Left forelimb (tissue), 1 donor: ENCODE results near the gene TFEC.
"Not testable (repeated sequence)": the region's sequence is repeated elsewhere in the genome, so short reads cannot be mapped to it uniquely, and the experiment has no call there.

Experiments used
- DNase-seq: peaks from one replicate; pipeline ENCODE4 v3.0.0-alpha.2; 2018; ENCODE audit warnings: low spot score

Gene TFEC

DNA sequence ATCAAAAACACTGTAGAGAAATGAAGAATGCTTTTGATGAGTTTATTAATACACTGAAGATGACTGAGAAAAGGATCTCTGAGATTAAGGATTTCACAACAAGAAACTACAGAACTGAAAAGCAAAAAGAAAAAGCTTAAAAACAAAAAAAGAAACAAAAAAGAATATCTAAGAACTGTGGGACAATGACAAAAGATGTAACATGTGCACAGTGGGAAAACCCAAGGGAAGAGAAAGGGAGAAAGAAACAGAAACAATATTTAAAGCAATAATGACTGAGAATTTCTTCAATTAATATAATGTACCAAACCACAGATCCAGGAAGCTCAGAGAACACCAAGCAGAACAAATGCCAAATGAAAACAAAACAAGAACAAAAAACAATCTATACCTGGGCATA lies 42.2 kb downstream of the TFEC start:
- no peak for DNase-seq

DNA sequence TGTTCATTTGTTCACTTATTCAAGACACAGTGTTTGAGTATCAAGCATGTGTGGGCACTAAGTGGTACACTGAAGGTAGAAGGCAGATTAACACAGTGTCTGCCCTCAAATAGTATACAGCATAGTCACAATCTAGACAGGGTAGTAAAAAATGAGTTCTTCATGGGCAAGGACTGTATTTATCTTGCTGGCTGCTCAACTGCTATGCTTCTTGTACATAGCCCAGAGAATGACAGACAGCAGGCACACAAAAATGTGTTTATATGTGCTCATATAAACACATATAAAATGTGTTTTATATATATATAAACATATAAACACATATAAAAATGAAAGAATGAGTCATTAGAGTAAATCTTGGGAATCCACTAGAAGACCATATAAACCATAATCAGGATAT lies 43.1 kb downstream of the TFEC start:
- DNase-seq = no peak

DNA sequence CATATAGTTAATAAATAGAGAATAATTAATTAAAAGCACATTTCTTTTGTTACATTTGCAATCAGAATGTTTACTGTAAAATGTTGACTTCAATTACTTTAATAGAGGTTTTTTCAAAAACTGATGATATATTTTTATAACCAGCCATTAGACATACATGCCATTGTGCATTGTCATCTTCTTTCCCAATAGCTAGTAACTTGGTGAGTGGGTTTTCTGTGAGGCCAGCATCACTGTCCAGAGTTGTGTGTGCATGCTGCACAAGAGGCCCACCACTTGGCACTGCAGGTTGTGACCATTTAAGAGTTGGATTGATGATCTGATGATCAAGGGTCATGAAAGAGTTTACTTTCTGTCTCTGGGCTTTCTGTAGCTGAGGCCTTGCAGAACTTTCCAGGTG lies 46.5 kb downstream of the TFEC start:
- DNase-seq = no peak

DNA sequence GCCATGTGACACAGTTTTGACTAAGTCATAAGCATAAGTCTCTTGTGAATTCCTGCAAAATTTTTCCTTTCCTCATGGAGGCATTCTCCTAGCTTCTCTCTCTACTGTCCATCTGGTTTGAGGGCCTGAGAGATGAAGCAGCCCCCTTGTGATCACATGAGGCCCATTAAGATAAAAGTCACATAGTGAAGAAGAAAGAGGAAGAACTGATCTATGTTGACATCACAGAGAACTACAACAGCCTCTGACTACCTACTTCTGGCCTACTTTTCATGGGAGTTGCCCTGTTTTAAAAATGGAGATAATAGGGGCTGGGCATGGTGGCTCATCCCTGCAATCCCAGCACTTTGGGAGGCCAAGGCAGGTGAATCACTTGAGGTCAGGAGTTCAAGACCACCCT lies 50.4 kb downstream of the TFEC start:
- no peak for DNase-seq

DNA sequence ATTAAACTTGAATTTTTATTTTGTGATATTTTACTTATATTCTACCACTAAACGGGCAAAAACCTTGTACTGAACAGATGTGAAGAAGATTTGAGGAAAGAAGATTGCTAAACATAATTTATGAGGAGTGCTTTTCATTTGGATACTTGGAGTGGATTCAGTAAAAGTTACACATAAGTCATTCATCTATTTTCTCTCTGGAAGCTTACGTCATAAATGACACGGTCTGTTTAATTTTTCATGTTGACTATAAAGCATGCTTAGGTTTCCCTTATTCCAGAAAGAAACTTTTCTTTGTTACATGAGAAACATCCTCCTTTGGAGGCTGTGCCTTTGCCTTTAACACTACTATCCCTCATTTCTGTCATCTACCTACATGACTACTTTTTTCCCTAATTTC lies 53.9 kb downstream of the TFEC start:
- DNase-seq = no peak

DNA sequence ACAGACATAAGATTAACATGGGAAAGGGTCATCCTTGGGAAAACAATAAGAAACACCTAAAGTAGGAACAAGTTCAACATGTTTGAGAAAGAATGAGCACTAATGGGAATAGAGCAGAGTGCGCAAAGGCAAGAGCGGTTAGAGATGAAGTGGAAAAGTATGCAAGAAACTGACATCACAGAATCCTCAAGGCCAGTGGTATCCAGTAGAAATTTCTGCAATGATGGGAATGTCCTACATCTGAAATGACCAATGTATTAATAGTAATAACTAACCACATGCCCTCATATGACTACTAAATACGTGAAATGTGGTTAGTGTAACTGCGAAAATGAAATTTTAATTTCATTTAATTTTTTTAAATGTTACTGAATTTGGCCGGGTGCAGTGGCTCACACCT lies 54.8 kb downstream of the TFEC start:
- no peak for DNase-seq

DNA sequence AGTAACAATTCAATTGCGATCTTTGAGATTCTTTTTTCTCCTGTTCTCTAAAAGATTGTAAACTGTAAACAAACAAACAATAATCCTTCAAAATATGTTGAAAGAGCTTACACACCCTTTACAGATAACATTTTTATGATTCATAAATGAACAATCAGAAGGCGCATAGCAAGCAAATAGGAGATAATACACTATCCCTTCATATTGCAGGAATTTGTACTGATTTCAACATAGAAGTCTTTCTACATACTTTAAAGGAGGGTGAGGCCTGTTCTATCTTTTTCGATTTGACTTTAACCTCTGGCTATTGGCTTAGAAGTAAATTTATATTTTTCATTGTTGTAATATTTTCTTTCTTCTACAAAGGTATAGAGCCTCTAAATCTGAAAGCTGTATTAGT lies 57.2 kb downstream of the TFEC start:
- no peak for DNase-seq

DNA sequence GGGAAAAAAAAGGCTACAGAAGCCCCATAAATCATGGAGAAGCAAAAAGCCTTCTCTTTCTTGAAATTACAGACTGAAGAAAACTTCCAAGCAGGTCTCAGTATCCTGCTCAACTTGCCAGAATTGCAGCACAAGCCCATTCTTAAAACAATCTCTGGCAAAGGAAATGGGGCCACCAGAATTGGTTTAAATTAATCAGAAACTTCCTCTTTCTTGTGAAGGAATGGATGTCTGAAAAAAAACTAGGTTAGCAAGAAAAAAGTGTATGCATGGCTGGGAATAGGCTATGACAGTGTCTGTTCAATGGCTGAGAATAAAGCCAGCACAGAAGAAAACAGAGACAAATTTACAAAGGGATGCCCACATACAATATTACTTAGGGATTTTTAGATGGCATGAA lies 59.1 kb downstream of the TFEC start:
- DNase-seq = no peak

DNA sequence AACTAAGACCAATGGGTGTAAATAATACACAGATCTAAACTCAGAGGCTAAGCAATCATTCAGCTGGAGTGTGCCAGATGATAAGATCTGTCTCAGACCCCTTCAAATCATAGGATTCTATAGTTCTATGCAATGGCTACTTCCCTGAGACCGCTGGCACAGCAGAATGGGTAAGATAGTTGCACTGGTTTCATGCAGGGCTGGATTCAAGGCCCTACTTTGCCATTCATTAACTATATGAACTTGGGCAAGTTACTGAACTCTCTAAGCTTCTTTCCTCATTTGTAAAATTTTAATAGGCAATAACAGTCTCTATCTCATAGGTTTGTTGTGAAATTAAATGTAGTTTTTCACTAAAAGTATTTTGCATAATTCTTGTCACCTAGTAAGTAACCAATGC lies 62.0 kb downstream of the TFEC start:
- no peak for DNase-seq

DNA sequence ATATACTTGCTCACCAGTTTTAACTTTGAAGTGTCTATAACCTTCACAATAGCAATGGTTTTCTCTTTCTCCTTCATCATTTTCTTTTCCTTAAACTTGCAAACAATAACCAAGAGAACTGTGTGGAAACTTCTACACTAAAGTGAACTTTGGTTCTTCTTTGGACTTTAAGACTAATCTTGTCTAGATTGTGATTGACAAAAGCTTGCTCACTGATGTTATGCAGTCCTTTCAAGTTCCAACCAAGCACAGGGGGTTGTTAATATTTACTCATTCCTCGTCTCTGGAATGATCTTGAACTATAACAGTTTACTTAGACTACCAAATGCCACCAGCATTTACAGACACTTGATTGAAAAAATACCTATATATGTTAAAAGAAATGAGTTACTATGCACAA lies 62.4 kb downstream of the TFEC start:
- DNase-seq = no peak

DNA sequence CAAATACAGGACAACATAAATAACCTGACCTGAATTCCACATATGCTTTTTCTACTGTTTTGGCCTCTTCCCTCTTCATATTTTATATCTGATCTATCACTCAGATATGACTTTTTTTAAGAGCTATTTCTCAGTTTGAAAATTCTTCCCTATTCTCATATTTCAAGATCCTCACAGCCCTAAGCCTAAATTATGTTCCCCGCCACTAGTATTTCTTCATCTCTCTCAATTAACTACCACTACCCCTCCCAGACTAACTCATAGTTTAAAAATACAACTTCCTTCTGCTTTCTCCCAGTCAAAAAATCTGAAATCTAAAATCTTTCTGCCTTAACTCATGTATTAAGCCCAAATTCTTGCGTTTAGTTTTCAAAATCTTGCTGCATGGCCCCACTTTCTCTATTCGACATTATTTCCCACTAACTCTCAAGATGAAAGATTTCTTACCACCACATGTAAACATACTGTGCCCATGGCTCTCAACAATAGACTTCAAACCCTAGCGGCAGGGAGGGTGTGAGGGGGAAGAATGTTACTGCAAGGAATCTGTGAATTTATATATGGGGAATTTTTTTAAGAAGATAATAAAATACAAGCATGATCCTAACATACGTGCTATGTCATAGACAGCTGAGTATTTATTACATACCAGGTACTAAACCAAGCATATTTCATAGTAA lies 64.6 kb downstream of the TFEC start:
- no peak for DNase-seq

DNA sequence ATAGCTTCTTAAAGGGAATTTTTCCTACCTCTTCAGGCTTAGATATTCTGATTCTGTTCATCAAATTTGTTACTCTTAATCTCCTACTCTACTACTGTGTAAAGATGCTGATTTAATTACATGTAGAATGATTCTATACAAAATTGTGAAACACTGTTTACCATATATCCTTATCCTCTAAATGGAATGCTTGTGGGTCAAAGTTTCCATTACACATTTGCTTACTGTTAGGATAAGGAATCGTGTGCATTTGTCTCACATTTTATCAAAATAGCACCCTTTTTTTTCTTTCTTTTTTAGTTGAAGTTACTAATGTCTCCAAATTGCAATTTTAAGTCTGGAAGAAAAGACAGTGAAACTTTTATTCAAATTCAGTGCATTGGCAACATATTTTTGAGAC lies 65.3 kb downstream of the TFEC start:
- no peak for DNase-seq

DNA sequence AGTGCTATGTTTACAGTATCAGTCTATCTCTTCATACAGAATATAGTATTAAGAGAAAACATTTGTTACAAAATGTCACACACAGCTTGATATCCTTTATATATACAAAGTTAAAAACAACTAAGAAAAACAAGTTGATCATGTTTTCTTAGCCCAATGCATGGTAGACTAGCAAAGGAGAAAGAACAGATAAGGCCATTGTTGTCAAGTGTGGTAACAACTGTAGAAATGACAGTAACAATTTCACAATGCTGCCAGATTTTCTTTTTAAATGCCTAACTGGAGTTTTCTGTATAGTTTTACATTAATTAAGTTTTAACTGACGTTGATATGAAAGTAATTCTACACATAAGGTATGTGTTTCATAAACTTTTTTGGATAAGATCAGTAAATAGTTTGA lies 65.8 kb downstream of the TFEC start:
- no peak for DNase-seq

DNA sequence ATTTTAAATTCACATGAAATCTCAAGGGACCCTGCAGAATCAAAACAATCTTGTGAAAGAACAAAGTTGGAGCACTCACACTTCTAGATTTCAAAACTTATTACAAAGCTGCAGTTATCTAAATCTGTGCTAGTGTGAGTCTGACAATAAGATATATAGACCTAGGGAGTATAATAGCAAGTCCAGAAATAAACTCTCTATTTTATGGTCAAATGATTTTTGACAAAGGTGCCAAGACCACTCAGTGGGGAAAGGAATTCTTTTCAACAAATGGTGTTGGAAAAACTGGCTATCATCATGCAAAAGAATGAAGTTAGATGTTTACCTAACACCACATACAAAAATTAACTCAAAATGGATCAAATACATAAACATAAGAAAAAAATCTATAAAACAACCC lies 68.2 kb downstream of the TFEC start:
- no peak for DNase-seq

DNA sequence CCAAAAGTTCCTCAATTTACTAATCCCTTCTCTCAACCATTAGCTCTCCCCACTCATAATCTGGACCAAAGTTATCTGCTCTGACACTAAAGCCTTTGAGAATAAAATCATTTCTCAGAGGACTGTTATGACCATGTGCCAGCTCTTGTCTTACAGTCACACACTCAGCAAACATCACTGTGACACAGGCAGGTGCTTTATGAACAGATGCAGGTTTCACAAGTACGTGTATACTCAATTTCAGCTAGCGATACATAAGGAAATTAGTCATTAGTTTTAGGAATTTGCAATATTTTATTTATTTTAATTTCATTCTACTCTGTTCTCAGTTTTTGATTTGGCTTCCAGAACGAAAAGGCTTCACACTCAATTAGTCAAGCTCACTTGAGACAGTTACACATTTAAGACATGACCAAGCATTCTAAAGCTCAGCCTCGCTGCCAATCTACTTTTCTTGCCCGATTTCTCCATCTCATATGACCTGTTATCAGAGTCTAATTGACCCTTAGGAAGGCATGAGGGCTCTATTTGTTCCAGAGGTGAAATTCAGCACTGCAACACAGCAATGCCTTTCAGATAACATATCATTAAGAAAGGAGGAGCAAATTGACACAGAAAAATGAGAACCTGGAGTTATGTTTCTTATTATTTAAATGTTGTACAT lies 76.8 kb downstream of the TFEC start:
- no peak for DNase-seq

DNA sequence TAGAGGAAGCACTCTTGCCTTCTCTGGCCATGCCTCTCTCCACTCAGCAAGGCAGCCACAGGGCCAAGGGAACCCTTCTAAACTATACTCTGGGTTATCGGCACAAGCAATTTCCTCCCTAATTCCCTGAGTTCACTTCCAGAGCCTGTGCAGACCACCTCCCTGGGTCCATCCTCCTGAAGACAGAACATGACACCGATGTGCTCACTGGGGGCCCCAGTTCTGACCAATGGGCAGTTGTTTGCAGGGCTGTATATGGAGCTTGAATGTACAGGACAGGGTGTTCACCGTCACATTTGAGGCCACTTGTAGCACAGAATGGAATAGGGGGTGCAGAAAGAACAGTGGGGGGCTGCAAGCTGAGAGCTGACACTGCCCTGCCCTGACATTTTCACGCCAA lies 77.7 kb downstream of the TFEC start:
- DNase-seq = no peak

DNA sequence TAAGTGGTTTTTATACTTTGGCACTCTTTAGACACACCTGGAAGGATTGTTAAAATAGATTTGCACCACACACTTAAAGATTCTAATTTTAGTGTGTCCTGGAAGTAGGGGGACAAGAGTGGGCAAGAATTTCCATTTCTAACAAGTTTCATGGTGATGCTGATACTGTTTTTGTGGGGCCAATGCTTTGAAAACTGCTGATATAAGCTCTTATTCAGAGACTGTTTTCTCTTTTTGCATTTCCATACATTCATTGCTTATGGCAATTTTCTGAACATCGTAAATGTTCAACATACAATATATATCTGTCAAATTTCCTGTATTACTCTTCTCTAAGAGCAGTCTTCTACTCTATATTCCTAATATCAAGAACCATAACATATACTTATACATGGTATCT lies 79.0 kb downstream of the TFEC start:
- DNase-seq = no peak

DNA sequence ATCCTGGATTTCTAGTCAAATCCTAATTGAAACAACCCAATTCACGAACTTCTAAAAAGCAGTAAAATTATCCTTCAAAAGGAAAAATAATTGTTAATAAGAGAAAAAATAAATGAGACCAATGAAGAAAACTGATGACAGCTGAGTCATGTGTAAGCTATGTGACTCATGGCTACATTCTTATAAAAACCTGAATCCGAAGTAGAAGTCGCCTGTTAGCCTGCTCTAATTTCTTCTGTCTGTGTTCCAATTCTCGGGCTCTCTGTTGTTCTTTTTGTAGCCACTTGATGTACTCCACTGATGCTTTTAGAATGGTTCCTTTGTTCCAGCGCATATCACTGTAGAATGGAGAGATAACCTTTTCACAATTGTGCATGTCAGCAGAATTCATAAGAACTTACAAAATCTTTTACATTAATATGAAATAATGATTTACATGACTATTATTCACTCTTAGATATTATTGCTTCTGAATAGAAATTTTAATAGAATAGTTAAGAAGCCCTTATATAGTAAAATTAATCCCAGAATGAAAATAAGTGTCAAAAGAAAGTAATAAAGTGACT lies 88.8 kb downstream of the TFEC start:
- DNase-seq = no peak

DNA sequence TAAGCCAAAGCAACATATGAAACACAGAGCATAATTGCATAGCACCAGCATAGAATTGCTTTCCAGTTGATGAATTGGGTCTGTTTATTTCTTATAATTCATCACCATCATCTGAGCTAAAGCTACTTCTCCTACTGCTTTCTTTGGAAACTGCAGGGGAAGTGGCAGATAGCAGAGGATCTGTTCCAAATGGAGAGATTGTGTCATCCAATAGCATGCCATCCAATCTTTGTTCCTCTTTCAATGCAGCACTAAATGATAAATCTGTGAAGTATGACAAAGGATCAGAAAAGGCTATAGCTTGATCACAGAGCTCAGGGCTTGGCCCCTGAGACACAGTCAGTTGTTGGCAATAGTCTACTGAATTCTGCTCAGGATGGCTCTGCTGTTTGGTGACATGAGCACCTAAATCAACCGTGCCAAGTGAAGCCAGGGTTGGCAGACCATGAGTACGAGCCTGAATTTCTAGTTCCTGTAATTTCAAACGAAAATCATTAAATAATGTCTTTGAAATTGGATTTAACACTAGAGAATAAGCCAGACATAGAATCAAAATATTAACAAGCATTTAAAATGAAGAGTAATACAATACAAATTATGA lies 90.0 kb downstream of the TFEC start:
- DNase-seq = no peak

DNA sequence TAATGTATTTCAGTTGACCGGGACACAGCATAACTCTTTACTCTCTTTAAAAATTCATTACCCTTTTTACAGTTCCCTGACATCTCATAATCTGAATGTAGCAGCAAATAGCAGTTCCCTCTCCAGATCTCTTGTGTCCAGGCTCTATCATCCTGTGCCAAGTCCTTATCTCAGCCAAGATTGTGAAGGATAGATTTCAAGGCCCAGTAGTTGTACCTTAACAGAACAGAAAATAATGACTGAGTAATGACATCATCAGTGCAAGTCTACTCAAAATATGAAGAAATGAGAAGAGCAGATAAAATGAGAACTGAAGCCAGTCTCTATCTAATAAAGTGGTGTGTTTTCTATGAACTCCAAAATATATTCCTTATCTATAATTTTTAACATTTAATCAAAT lies 92.6 kb downstream of the TFEC start:
- no peak for DNase-seq

DNA sequence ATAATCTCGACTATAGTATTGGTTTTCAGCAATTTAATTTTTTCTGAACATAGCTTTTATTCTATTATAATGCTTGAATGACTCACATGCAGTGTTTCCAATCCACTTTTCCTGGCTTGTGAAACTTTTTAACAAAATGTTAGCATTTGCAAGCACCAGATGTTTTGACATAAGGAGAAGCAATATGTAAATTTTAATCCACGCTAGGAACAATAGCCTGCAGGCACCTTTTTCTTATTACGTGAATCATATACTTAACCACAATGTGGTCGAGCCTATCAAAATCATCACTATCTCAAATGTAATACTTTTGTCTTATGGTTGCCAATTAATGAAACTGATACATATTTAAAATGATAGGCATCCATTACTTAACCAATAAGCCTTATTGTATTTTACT lies 97.1 kb downstream of the TFEC start:
- no peak for DNase-seq

DNA sequence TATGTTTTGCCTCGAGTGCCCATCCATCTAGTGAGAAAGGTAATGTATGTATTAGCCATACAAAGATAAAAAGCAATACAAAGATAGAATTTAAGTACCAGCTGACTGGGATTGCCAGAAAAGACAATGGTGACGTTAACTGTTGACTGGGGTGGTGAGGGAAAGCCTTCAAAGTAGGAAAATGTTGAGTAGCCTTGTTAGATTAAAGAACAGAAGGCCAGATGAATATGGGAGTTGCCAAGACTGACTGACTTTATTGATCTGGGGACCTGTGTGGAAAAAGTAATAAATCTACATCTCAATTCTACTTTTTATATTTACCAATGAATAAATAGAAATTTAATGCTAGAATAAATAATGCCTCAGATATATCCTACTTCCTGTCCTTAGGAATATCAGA lies 97.7 kb downstream of the TFEC start:
- DNase-seq = no peak

DNA sequence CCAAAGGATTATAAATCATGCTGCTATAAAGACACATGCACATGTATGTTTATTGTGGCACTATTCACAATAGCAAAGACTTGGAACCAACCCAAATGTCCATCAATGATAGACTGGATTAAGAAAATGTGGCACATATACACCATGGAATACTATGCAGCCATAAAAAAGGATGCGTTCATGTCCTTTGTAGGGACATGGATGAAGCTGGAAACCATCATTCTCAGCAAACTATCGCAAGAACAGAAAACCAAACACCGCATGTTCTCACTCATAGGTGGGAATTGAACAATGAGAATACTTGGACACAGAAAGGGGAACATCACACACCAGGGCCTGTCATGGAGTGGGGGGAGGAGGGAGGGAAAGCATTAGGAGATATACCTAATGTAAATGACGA lies 100.4 kb downstream of the TFEC start:
- DNase-seq = not testable (repeated sequence)

DNA sequence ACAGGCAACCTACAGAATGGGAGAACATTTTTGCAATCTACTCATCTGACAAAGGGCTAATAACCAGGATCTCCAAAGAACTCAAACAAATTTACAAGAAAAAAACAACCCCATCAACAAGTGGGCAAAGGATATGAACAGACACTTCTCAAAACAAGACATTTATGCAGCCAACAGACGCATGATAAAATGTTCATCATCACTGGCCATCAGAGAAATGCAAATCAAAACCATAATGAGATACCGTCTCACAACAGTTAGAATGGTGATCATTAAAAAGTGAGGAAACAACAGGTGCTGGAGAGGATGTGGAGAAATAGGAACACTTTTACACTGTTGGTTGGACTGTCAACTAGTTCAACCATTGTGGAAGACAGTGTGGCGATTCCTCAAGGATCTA lies 100.8 kb downstream of the TFEC start:
- DNase-seq = not testable (repeated sequence)
